Measurements from ENCODE around the gene SLC35A5.

Gene SLC35A5

DNA sequence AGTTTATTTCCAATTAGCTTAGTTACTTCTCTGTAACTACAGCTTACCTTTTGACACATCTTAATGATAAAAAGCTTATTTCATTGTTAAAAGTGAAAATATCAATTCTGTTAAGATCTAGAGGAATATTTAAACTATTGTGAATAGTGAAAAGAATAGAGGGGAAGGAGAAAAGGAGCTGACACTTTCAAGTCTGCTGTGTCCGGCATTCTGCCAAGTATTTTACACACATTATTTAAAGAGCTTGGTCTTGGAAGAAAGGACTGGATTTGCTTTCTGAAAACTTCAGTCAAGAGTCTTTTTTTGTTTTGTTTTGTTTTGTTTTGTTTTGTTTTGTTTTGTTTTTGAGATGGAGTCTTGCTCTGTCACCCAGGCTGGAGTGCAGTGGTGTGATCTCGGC is 44.3 kb downstream of the SLC35A5 start:
- Histone ChIP-seq H3K4me1 (ENCODE audit: control insufficient read depth, insufficient read depth, low read length) (peaks cover 31% of the 10 kb centered on the region), H3K9ac (ENCODE audit: low read depth, low read length) (peak overlapping the region; percentile 59), H3K4me3 (ENCODE audit: low read length) (no peak overlapping the region)

DNA sequence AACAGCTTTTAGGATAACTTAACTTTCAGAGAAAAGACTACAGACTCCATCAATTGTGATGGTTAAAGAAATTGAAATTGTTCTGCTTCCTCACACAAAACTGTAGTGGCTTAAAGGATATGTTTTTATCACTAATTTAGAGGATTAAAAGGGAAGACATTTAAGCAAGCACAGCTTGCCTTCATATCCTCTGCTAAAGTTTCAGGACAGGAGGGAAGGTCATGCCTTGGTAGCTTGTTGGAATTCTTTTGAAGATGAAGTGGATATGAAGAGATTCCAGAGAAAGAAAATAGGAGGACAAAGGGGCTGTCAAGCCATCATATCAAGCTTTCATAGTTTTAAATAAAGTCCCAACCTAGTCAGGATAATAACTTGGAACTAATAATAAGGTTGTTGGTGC is 46.0 kb downstream of the SLC35A5 start:
- no peak overlapping the region for H3K4me2 ChIP-seq (ENCODE audit: low read length)
- H3K27me3 ChIP-seq (ENCODE audit: control insufficient read depth, insufficient read depth, low read length) = no peaks in the 10 kb centered on the region
- peaks cover 75% of the 10 kb centered on the region for H3K36me3 ChIP-seq (ENCODE audit: insufficient read depth, low read length)
- no peaks in the 10 kb centered on the region for H3K9me3 ChIP-seq (replicated peaks; ENCODE audit: low read length)
- H3K9ac ChIP-seq (ENCODE audit: low read depth, low read length) = no peak overlapping the region
- H3K4me3 ChIP-seq (ENCODE audit: low read length) = no peak overlapping the region
- peaks cover 31% of the 10 kb centered on the region for H3K4me1 ChIP-seq (ENCODE audit: control insufficient read depth, insufficient read depth, low read length)

More for the DNA sequence above, 44.3 kb downstream of the SLC35A5 start:
- H3K9me3 ChIP-seq (replicated peaks; ENCODE audit: low read length) = no peaks in the 10 kb centered on the region
- H3K36me3 ChIP-seq (ENCODE audit: insufficient read depth, low read length) = peaks cover 74% of the 10 kb centered on the region
- no peak overlapping the region for H3K4me2 ChIP-seq (ENCODE audit: low read length)
- no peaks in the 10 kb centered on the region for H3K27me3 ChIP-seq (ENCODE audit: control insufficient read depth, insufficient read depth, low read length)

DNA sequence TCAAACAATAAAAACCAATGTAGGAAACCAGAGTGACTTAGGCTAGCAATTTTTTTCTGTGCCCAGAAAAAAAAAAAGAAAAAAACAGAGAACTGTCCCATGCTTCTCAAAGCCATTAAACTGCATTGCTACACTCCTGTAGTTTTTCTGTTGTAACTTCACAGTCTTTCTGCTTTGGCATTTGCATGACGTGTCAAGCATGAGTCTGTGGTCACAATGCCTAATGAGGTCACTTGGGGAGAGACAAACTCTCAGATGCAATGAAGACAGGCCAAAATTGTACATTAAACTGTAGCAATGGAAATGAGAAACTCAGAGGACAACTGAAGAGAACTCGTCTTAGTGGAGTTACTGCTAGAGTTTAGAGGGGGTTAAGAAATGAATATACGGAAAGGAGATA is 48.3 kb downstream of the SLC35A5 start:
- Histone ChIP-seq H3K9ac (ENCODE audit: low read depth, low read length) (peak overlapping the region; percentile 59), H3K4me1 (ENCODE audit: control insufficient read depth, insufficient read depth, low read length) (peaks cover 18% of the 10 kb centered on the region), H3K9me3 (replicated peaks; ENCODE audit: low read length) (no peaks in the 10 kb centered on the region), H3K4me3 (ENCODE audit: low read length) (no peak overlapping the region), H3K27me3 (ENCODE audit: control insufficient read depth, insufficient read depth, low read length) (no peaks in the 10 kb centered on the region), H3K4me2 (ENCODE audit: low read length) (no peak overlapping the region), H3K36me3 (ENCODE audit: insufficient read depth, low read length) (peaks cover 81% of the 10 kb centered on the region)

GRCh38 chr3:112611752-112612515 is 50.1 kb downstream of the SLC35A5 start:
- H3K9ac ChIP-seq (ENCODE audit: low read depth, low read length) = no peak overlapping the region
- H3K4me1 ChIP-seq (ENCODE audit: control insufficient read depth, insufficient read depth, low read length) = peaks cover 19% of the 10 kb centered on the region
- H3K4me2 ChIP-seq (ENCODE audit: low read length) = no peak overlapping the region
- peaks cover 83% of the 10 kb centered on the region for H3K36me3 ChIP-seq (ENCODE audit: insufficient read depth, low read length)
- H3K27me3 ChIP-seq (ENCODE audit: control insufficient read depth, insufficient read depth, low read length) = no peaks in the 10 kb centered on the region
- H3K4me3 ChIP-seq (ENCODE audit: low read length) = no peak overlapping the region
- H3K9me3 ChIP-seq (replicated peaks; ENCODE audit: low read length) = no peaks in the 10 kb centered on the region

GRCh38 chr3:112615989-112616731 is 54.3 kb downstream of the SLC35A5 start:
- Histone ChIP-seq H3K9me3 (replicated peaks; ENCODE audit: low read length) (no peaks in the 10 kb centered on the region), H3K27me3 (ENCODE audit: control insufficient read depth, insufficient read depth, low read length) (no peaks in the 10 kb centered on the region), H3K4me3 (ENCODE audit: low read length) (no peak overlapping the region), H3K36me3 (ENCODE audit: insufficient read depth, low read length) (peaks cover 78% of the 10 kb centered on the region), H3K4me2 (ENCODE audit: low read length) (no peak overlapping the region), H3K4me1 (ENCODE audit: control insufficient read depth, insufficient read depth, low read length) (peaks cover 16% of the 10 kb centered on the region), H3K9ac (ENCODE audit: low read depth, low read length) (no peak overlapping the region)

GRCh38 chr3:112617285-112617684 is 55.4 kb downstream of the SLC35A5 start:
- H3K9me3 ChIP-seq (replicated peaks; ENCODE audit: low read length) = no peaks in the 10 kb centered on the region
- no peak overlapping the region for H3K4me2 ChIP-seq (ENCODE audit: low read length)
- H3K4me3 ChIP-seq (ENCODE audit: low read length) = no peak overlapping the region
- H3K4me1 ChIP-seq (ENCODE audit: control insufficient read depth, insufficient read depth, low read length) = peaks cover 16% of the 10 kb centered on the region
- no peaks in the 10 kb centered on the region for H3K27me3 ChIP-seq (ENCODE audit: control insufficient read depth, insufficient read depth, low read length)
- H3K9ac ChIP-seq (ENCODE audit: low read depth, low read length) = no peak overlapping the region
- H3K36me3 ChIP-seq (ENCODE audit: insufficient read depth, low read length) = peaks cover 79% of the 10 kb centered on the region

- Histone ChIP-seq H3K27me3 (ENCODE audit: control insufficient read depth, insufficient read depth, low read length) (no peaks in the 10 kb centered on the region), H3K9ac (ENCODE audit: low read depth, low read length) (peak overlapping the region; percentile 18), H3K36me3 (ENCODE audit: insufficient read depth, low read length) (peaks cover 79% of the 10 kb centered on the region), H3K9me3 (replicated peaks; ENCODE audit: low read length) (no peaks in the 10 kb centered on the region), H3K4me1 (ENCODE audit: control insufficient read depth, insufficient read depth, low read length) (peaks cover 24% of the 10 kb centered on the region), H3K4me3 (ENCODE audit: low read length) (no peak overlapping the region), H3K4me2 (ENCODE audit: low read length) (peak overlapping the region; percentile 26)
Observed at GRCh38 chr3:112619295-112619694, 57.5 kb downstream of the SLC35A5 start.

DNA sequence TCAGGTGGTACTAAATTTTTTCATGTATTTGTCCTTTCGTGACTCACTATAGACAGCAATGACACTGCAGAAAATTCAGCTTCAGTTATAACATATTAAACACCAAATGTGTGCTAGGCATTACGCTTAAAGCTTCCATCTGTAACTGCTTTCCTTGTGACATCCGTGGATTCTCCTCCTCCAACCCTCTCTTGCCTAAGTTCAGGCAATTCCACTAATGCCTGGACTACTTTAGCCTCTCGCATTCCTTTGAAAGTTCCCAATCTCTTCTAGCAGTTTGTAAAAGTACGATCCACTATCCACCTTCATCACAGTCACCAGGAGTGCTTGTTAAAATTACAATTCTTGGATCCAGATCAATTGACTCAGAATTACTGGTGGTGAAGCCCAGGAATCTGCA is 61.4 kb downstream of the SLC35A5 start:
- Histone ChIP-seq H3K9me3 (replicated peaks; ENCODE audit: low read length) (no peaks in the 10 kb centered on the region), H3K4me2 (ENCODE audit: low read length) (no peak overlapping the region), H3K4me1 (ENCODE audit: control insufficient read depth, insufficient read depth, low read length) (peaks cover 18% of the 10 kb centered on the region), H3K36me3 (ENCODE audit: insufficient read depth, low read length) (peaks cover 74% of the 10 kb centered on the region), H3K27me3 (ENCODE audit: control insufficient read depth, insufficient read depth, low read length) (no peaks in the 10 kb centered on the region), H3K9ac (ENCODE audit: low read depth, low read length) (no peak overlapping the region), H3K4me3 (ENCODE audit: low read length) (no peak overlapping the region)

- Histone ChIP-seq H3K27me3 (ENCODE audit: control insufficient read depth, insufficient read depth, low read length) (no peaks in the 10 kb centered on the region), H3K4me1 (ENCODE audit: control insufficient read depth, insufficient read depth, low read length) (peaks cover 20% of the 10 kb centered on the region), H3K9ac (ENCODE audit: low read depth, low read length) (no peak overlapping the region), H3K9me3 (replicated peaks; ENCODE audit: low read length) (no peaks in the 10 kb centered on the region), H3K4me3 (ENCODE audit: low read length) (no peak overlapping the region), H3K36me3 (ENCODE audit: insufficient read depth, low read length) (peaks cover 74% of the 10 kb centered on the region), H3K4me2 (ENCODE audit: low read length) (no peak overlapping the region)
Observed at GRCh38 chr3:112623717-112624116, 61.9 kb downstream of the SLC35A5 start.

DNA sequence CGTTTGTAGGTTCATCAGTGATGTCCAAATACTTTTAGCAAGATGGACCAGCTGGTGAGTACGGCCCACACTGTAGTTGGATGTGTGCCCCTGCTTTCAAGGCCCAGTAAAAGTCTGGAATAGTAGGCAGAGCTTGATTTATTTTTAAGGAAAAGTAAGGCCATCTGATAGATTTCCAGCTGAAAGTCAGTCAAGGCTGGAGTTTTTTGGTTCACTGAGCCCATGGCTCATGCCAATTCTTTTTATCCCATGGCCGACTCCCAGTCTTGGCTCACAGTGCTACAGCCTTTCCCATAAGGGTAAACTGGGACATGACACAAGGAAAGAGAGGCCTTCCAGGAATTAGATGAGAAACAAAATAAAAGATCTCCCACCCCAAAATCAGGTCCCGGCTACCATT is 65.6 kb downstream of the SLC35A5 start:
- H3K9me3 ChIP-seq (replicated peaks; ENCODE audit: low read length) = no peaks in the 10 kb centered on the region
- H3K4me1 ChIP-seq (ENCODE audit: control insufficient read depth, insufficient read depth, low read length) = peaks cover 46% of the 10 kb centered on the region
- H3K27me3 ChIP-seq (ENCODE audit: control insufficient read depth, insufficient read depth, low read length) = no peaks in the 10 kb centered on the region
- H3K4me2 ChIP-seq (ENCODE audit: low read length) = no peak overlapping the region
- no peak overlapping the region for H3K9ac ChIP-seq (ENCODE audit: low read depth, low read length)
- peaks cover 78% of the 10 kb centered on the region for H3K36me3 ChIP-seq (ENCODE audit: insufficient read depth, low read length)
- no peak overlapping the region for H3K4me3 ChIP-seq (ENCODE audit: low read length)

DNA sequence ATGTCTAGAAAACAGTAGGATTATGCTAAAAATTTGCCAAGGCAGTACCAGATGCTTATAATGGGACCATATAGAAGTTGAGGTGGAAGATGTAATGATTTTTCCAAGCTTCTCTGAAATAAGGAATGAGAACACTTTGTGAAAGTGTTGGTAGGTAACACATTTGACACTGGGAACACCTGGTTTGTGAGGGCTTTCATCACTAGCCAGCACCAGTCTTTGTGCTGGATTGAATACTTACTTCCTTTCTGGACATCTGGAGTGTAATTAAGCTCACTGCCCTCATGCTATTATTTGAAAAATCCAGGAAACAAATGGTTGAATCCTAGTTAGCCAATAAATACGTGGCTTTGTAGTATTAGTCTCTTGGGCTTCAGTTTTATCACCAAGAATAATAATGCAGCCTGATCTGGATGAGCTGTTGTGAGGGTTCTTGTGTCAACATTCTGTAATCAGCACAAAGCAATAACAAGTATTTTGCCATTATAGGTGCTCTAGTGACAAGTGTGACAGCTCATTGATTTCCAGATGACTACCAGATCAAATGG is 66.1 kb downstream of the SLC35A5 start:
- H3K9ac ChIP-seq (ENCODE audit: low read depth, low read length) = no peak overlapping the region
- no peaks in the 10 kb centered on the region for H3K9me3 ChIP-seq (replicated peaks; ENCODE audit: low read length)
- no peak overlapping the region for H3K4me3 ChIP-seq (ENCODE audit: low read length)
- peaks cover 80% of the 10 kb centered on the region for H3K36me3 ChIP-seq (ENCODE audit: insufficient read depth, low read length)
- peaks cover 51% of the 10 kb centered on the region for H3K4me1 ChIP-seq (ENCODE audit: control insufficient read depth, insufficient read depth, low read length)
- H3K27me3 ChIP-seq (ENCODE audit: control insufficient read depth, insufficient read depth, low read length) = no peaks in the 10 kb centered on the region
- no peak overlapping the region for H3K4me2 ChIP-seq (ENCODE audit: low read length)

Measured in skeletal muscle satellite cell (primary cell).